Parathyroid adenoma (tissue), 2 donors: ENCODE measurements around the gene CA7.

Experiments used
- H2AFZ ChIP-seq: fragments of 300-600 bp; sonication (generic); one replicate; pipeline ENCODE4 v1.7.0; 2017; ENCODE audit warnings: antibody characterized with exemption, mild to moderate bottlenecking
- H3K27ac ChIP-seq: fragments of 300-600 bp; sonication (generic); one replicate; pipeline ENCODE4 v1.7.0; 2017
- H3K27me3 ChIP-seq: fragments of 300-600 bp; sonication (generic); one replicate; pipeline ENCODE4 v1.7.0; 2017; ENCODE audit warnings: low read length; ENCODE audit not compliant: control insufficient read depth, insufficient read depth
- H3K36me3 ChIP-seq: fragments of 300-600 bp; sonication (generic); one replicate; pipeline ENCODE4 v1.7.0; 2017; ENCODE audit warnings: low read length; ENCODE audit not compliant: control insufficient read depth, insufficient read depth
- H3K4me1 ChIP-seq: fragments of 300-600 bp; sonication (generic); one replicate; pipeline ENCODE4 v1.7.0; 2017; ENCODE audit warnings: control low read depth
- H3K4me2 ChIP-seq: fragments of 300-600 bp; sonication (generic); one replicate; pipeline ENCODE4 v1.7.0; 2017; ENCODE audit warnings: low read length
- H3K4me3 ChIP-seq: fragments of 300-600 bp; sonication (generic); one replicate; pipeline ENCODE4 v1.7.0; 2017; ENCODE audit warnings: low read depth, low read length
- H3K79me2 ChIP-seq: fragments of 300-600 bp; sonication (generic); one replicate; pipeline ENCODE4 v1.7.0; 2017; ENCODE audit warnings: control low read depth
- H3K9ac ChIP-seq: fragments of 300-600 bp; sonication (generic); one replicate; pipeline ENCODE4 v1.7.0; 2017; ENCODE audit warnings: mild to moderate bottlenecking
- H3K9me3 ChIP-seq: fragments of 300-600 bp; sonication (generic); one replicate; pipeline ENCODE4 v1.7.0; 2017; ENCODE audit warnings: low read length; ENCODE audit not compliant: control insufficient read depth
- CTCF ChIP-seq: fragments of 300-600 bp; sonication (generic); IDR thresholded peaks from one replicate; pipeline ENCODE4 v1.7.0; 2017; ENCODE audit warnings: antibody characterized with exemption, mild to moderate bottlenecking
- donor health status: primary hyperparathyroidism.

The CA7 gene

GRCh38 chr16:66881964-66882508, 37.8 kb downstream of the CA7 start:
- H3K4me3 ChIP-seq = peak overlapping the region; percentile 36
- no peak for TF ChIP-seq CTCF

GRCh38 chr16:66882702-66883101, 38.5 kb downstream of the CA7 start:
- peaks cover 3% of the 10 kb centered on the region for H3K79me2 ChIP-seq
- H3K36me3 ChIP-seq = no peaks in the 10 kb centered on the region
- no peak overlapping the region for H2AFZ ChIP-seq
- no peak overlapping the region for H3K4me3 ChIP-seq
- H3K27me3 ChIP-seq = no peaks in the 10 kb centered on the region
- no peak overlapping the region for H3K27ac ChIP-seq
- no peak for TF ChIP-seq CTCF
- no peak overlapping the region for H3K4me2 ChIP-seq
- no peak overlapping the region for H3K9ac ChIP-seq
- no peaks in the 10 kb centered on the region for H3K9me3 ChIP-seq
- peaks cover 13% of the 10 kb centered on the region for H3K4me1 ChIP-seq

More at GRCh38 chr16:66881964-66882508, 37.8 kb downstream of the CA7 start:
- no peak overlapping the region for H3K9ac ChIP-seq
- H3K36me3 ChIP-seq = no peaks in the 10 kb centered on the region
- peak overlapping the region; percentile 61 for H3K4me2 ChIP-seq
- H3K27ac ChIP-seq = no peak overlapping the region
- no peak overlapping the region for H2AFZ ChIP-seq
- peaks cover 3% of the 10 kb centered on the region for H3K79me2 ChIP-seq
- H3K9me3 ChIP-seq = no peaks in the 10 kb centered on the region
- no peaks in the 10 kb centered on the region for H3K27me3 ChIP-seq
- peaks cover 13% of the 10 kb centered on the region for H3K4me1 ChIP-seq

GRCh38 chr16:66885491-66885890, 41.3 kb downstream of the CA7 start:
- peaks cover 3% of the 10 kb centered on the region for H3K79me2 ChIP-seq
- no peaks in the 10 kb centered on the region for H3K27me3 ChIP-seq
- H2AFZ ChIP-seq = no peak overlapping the region
- H3K4me3 ChIP-seq = no peak overlapping the region
- no peak overlapping the region for H3K9ac ChIP-seq
- H3K27ac ChIP-seq = peak overlapping the region; percentile 63
- peaks cover 13% of the 10 kb centered on the region for H3K4me1 ChIP-seq
- H3K4me2 ChIP-seq = peak overlapping the region; percentile 5
- H3K9me3 ChIP-seq = no peaks in the 10 kb centered on the region
- TF ChIP-seq CTCF = no peak
- no peaks in the 10 kb centered on the region for H3K36me3 ChIP-seq

- no peak overlapping the region for H3K9ac ChIP-seq
- H3K9me3 ChIP-seq = no peaks in the 10 kb centered on the region
- peak overlapping the region; percentile 1 for H3K4me3 ChIP-seq
- H3K4me1 ChIP-seq = peaks cover 13% of the 10 kb centered on the region
- peak overlapping the region; percentile 35 for H3K4me2 ChIP-seq
- H3K27me3 ChIP-seq = no peaks in the 10 kb centered on the region
- no peak overlapping the region for H2AFZ ChIP-seq
- H3K79me2 ChIP-seq = peaks cover 3% of the 10 kb centered on the region
- peak overlapping the region; percentile 63 for H3K27ac ChIP-seq
- no peak for TF ChIP-seq CTCF
- H3K36me3 ChIP-seq = no peaks in the 10 kb centered on the region
Measured at GRCh38 chr16:66886321-66886720, 42.1 kb downstream of the CA7 start.

- Histone ChIP-seq H3K4me3 (peak overlapping the region; percentile 1), H3K9me3 (no peaks in the 10 kb centered on the region), H3K27ac (peak overlapping the region; percentile 63), H3K9ac (no peak overlapping the region), H3K4me2 (peak overlapping the region; percentile 35), H3K79me2 (peaks cover 3% of the 10 kb centered on the region), H3K4me1 (peaks cover 13% of the 10 kb centered on the region), H2AFZ (no peak overlapping the region), H3K27me3 (no peaks in the 10 kb centered on the region), H3K36me3 (no peaks in the 10 kb centered on the region)
- TF ChIP-seq CTCF = no peak
Measured at GRCh38 chr16:66886914-66887313, 42.7 kb downstream of the CA7 start.
